Measurements from ENCODE around the gene GRIN3A.

GRCh38 chr9:101564252-101564651 is 174.2 kb downstream of the GRIN3A start:
- TF ChIP-seq CTCF (IDR thresholded peaks at IDR 0.05) (no peak), REST (IDR thresholded peaks at IDR 0.05; ENCODE audit: insufficient read depth in 1 of 2, low read depth in 2 of 2, low read length in 1 of 2) (no peak), SIN3A (IDR thresholded peaks at IDR 0.05; ENCODE audit: borderline replicate concordance, insufficient read depth, low read depth, low read length) (no peak), POLR2AphosphoS5 (IDR thresholded peaks at IDR 0.05; ENCODE audit: low read depth, low read length) (no peak)

All from Panc1 (cell line).